Neural crest cell (in vitro differentiated cells): ENCODE data around the gene LUZP2. TPM values are rescaled to one million over a fixed set of nuclear protein-coding genes. Genes with fewer than 3 reads are reported as not detected.

Experiments
- DNase-seq: peaks from one replicate; pipeline ENCODE4 v3.0.0; 2021; ENCODE audit warnings: low read depth, mixed read lengths, low spot score
- H3K27ac Mint-ChIP-seq: one replicate; pipeline ENCODE4 v1.8.0; 2021; ENCODE audit warnings: mild to moderate bottlenecking, mixed read lengths; ENCODE audit not compliant: unreplicated experiment
- H3K27me3 Mint-ChIP-seq: 2 replicates; pipeline ENCODE4 v1.8.0; 2021; ENCODE audit warnings: low read depth, mild to moderate bottlenecking, mixed read lengths
- H3K36me3 Mint-ChIP-seq: 2 replicates; pipeline ENCODE4 v1.8.0; 2021; ENCODE audit warnings: low read depth, mild to moderate bottlenecking, mixed read lengths
- H3K4me1 Mint-ChIP-seq: 2 replicates; pipeline ENCODE4 v1.8.0; 2021; ENCODE audit warnings: mixed read lengths
- H3K4me3 Mint-ChIP-seq: one replicate; pipeline ENCODE4 v1.8.0; 2021; ENCODE audit warnings: mild to moderate bottlenecking, mixed read lengths
- H3K9me3 Mint-ChIP-seq: 2 replicates; pipeline ENCODE4 v1.8.0; 2021; ENCODE audit warnings: mixed read lengths
- CTCF ChIP-seq: fragments of 200-600 bp; sonication (generic); conservative IDR thresholded peaks from 2 replicates; pipeline ENCODE4 v1.5.0; 2021; ENCODE audit warnings: antibody characterized with exemption, mild to moderate bottlenecking
- total RNA-seq: library from RNA; stranded (reverse); gene quantifications from 2 replicates; pipeline ENCODE4 v1.2.1, GENCODE V29; 2021

LUZP2 gene
- total RNA-seq, 1 donor from 2014 or later, result 0.28 TPM

GRCh38 chr11:24805671-24806070 is 308.8 kb downstream of the LUZP2 start:
- H3K4me3 Mint-ChIP-seq, result no peak overlapping the region
- H3K4me1 Mint-ChIP-seq, result no peaks in the 10 kb centered on the region
- no peak for DNase-seq
- H3K27ac Mint-ChIP-seq, result no peak overlapping the region
- no peaks in the 10 kb centered on the region for H3K27me3 Mint-ChIP-seq
- H3K9me3 Mint-ChIP-seq, result peaks cover 9% of the 10 kb centered on the region
- no peaks in the 10 kb centered on the region for H3K36me3 Mint-ChIP-seq
- no peak for TF ChIP-seq CTCF

GRCh38 chr11:24808173-24808572 is 311.3 kb downstream of the LUZP2 start:
- Mint-ChIP-seq H3K4me1 (no peaks in the 10 kb centered on the region), H3K36me3 (no peaks in the 10 kb centered on the region), H3K4me3 (no peak overlapping the region), H3K9me3 (peaks cover 9% of the 10 kb centered on the region), H3K27me3 (no peaks in the 10 kb centered on the region), H3K27ac (no peak overlapping the region)
- TF ChIP-seq CTCF, result no peak
- no peak for DNase-seq

GRCh38 chr11:24819006-24819405 is 322.2 kb downstream of the LUZP2 start:
- DNase-seq, result no peak
- H3K36me3 Mint-ChIP-seq, result no peaks in the 10 kb centered on the region
- TF ChIP-seq CTCF, result no peak
- H3K27ac Mint-ChIP-seq, result no peak overlapping the region
- no peaks in the 10 kb centered on the region for H3K9me3 Mint-ChIP-seq
- no peaks in the 10 kb centered on the region for H3K27me3 Mint-ChIP-seq
- H3K4me1 Mint-ChIP-seq, result no peaks in the 10 kb centered on the region
- no peak overlapping the region for H3K4me3 Mint-ChIP-seq

GRCh38 chr11:24819863-24820434 is 323.1 kb downstream of the LUZP2 start:
- no peaks in the 10 kb centered on the region for H3K9me3 Mint-ChIP-seq
- DNase-seq, result no peak
- H3K36me3 Mint-ChIP-seq, result no peaks in the 10 kb centered on the region
- H3K4me3 Mint-ChIP-seq, result no peak overlapping the region
- TF ChIP-seq CTCF, result no peak
- no peaks in the 10 kb centered on the region for H3K4me1 Mint-ChIP-seq
- H3K27ac Mint-ChIP-seq, result no peak overlapping the region
- H3K27me3 Mint-ChIP-seq, result no peaks in the 10 kb centered on the region

GRCh38 chr11:24820541-24820940 is 323.7 kb downstream of the LUZP2 start:
- no peaks in the 10 kb centered on the region for H3K27me3 Mint-ChIP-seq
- H3K9me3 Mint-ChIP-seq, result no peaks in the 10 kb centered on the region
- H3K36me3 Mint-ChIP-seq, result no peaks in the 10 kb centered on the region
- H3K4me3 Mint-ChIP-seq, result no peak overlapping the region
- no peaks in the 10 kb centered on the region for H3K4me1 Mint-ChIP-seq
- no peak for DNase-seq
- no peak for TF ChIP-seq CTCF
- no peak overlapping the region for H3K27ac Mint-ChIP-seq
